Measurements from ENCODE around the gene CBL.
A peak's percentile ranks its signal among the peaks of the same experiment; 100 is the strongest.

The CBL gene

DNA sequence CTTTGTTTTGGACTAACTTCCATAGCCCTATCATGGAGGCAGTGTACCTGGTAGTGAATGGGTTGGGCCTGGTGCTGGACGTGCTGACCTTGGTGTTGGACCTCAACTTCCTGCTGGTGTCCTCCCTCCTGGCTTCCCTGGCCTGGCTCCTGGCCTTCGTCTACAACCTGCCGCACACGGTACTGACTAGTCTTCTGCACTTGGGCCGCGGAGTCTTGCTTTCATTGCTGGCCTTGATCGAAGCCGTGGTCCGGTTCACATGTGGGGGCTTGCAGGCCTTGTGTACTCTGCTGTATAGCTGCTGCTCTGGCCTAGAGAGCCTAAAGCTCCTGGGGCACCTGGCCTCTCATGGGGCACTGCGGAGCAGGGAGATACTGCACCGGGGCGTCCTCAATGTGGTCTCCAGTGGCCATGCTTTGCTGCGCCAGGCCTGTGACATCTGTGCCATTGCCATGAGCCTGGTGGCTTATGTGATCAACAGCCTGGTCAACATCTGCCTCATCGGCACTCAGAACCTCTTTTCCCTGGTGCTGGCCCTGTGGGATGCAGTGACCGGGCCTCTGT lies 129.0 kb downstream of the CBL start:
- no peak for FAIRE-seq

DNA sequence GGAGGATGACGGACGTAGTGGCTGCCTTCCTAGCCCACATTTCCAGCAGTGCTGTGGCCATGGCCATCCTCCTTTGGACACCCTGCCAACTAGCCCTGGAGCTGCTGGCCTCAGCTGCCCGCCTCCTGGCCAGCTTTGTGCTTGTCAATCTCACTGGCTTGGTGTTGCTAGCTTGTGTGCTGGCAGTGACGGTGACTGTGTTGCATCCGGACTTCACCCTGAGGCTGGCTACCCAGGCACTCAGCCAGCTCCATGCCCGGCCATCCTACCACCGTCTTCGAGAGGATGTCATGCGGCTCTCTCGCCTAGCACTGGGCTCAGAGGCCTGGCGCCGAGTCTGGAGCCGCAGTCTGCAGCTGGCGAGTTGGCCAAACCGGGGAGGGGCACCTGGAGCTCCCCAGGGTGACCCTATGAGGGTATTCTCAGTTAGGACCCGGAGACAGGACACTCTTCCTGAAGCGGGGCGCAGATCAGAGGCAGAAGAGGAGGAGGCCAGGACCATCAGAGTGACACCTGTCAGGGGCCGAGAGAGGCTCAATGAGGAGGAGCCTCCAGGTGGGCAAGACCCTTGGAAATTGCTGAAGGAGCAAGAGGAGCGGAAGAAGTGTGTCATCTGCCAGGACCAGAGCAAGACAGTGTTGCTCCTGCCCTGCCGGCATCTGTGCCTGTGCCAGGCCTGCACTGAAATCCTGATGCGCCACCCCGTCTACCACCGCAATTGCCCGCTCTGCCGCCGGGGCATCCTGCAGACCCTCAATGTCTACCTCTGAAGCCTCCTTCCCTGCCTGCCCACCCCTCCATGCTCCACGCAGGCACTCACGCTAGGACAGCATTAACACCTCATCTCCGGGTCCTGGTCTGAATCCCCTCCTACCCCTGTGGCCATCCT lies 129.8 kb downstream of the CBL start:
- no peak for FAIRE-seq

DNA sequence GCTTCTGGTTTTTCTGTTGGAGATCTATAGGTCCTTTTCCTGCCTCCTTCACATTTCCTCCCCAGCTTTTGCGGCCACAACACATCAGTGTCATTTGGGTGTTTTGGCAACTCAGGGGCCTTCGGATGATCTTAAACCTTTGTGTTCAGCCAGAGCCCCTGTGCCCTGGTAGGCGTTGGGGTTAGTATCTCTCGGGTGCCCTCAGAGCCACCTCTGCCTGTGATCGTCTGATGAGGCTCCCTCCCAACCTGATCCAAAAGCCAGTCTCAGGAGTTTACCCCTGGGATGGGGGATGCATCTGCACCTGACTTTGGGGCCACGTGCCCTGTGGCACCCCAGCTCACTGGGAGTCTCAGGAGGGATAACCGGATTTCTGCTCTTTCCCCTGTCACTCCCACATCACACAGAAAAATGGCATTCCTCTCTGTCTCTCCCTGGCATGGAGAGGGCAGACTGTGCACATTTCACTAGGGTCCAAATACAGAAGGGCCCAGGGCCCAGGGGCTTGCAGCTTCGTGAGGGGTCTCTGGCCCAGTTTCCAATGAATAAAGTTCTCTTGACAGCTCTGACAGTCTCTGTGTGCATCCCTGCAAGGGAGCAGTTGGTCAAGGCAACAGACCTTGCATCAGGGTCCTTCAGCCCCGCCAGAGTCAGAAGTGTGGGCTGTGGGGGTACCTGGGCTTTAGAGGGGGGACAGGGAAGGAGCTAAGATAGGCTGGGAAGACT lies 130.8 kb downstream of the CBL start:
- FAIRE-seq: no peak

DNA sequence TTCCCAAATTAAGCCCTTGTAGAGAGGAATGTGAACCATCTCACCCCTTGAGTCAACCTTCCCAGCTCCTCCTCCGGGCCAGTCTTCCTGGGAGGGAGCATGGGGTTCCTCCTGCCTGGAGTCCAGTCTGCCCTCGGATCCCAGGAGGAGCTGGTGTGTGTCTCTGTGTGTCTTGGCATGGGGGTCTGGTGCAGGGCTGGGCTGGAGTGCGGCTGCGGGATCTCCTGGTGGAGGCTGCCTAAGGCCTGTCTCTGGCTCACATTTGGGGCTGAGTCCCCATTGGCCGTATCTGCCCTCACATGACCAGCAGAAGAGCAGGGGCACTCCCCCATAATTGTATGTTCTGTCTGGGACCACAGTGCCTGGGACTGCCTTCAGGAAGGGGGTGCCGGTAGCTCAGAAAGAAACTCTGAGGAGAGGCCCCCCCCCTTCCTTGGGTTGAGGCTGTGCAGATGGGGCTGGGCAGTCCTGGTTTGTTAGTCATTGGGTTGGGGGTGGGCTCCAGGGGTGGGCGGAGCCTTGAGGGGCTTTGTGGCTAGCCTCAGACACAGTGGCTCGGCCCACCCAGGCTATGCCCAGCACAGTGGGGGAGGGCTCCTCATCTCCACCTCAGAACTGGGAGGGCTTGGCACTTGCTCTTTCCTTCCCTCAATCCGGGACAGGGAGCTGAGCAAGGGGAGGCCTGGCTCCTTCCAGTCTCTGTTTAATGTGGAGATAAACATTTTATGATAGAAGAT lies 131.6 kb downstream of the CBL start:
- FAIRE-seq: no peak

DNA sequence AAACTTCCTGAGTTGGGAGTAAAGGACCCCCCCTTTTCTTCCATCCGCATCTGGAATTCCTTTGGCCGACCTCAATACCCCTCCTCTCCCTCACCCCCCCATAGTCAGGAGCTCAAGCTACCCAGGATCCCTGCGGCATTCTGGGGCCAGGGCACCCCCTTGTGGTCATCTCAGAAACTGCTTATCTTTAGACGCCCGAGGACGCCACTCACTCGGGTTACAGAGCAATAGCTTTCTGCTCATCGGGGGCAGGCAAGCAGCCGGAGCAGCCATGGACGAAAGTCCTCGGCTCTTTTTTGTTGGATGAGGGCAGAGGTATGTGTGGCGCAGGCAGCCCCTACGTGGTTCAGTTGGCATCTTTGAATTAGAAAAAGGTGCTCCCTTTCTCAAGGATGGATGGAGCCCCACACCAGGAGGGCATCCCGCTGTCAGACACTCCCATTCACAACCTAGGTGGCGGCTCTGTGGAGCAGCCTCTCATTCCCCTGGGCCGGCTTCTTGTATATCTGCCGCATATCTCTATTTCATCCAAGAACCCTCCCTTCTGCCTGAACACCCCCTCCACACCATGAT lies 132.3 kb downstream of the CBL start:
- peak; percentile 92 for FAIRE-seq

DNA sequence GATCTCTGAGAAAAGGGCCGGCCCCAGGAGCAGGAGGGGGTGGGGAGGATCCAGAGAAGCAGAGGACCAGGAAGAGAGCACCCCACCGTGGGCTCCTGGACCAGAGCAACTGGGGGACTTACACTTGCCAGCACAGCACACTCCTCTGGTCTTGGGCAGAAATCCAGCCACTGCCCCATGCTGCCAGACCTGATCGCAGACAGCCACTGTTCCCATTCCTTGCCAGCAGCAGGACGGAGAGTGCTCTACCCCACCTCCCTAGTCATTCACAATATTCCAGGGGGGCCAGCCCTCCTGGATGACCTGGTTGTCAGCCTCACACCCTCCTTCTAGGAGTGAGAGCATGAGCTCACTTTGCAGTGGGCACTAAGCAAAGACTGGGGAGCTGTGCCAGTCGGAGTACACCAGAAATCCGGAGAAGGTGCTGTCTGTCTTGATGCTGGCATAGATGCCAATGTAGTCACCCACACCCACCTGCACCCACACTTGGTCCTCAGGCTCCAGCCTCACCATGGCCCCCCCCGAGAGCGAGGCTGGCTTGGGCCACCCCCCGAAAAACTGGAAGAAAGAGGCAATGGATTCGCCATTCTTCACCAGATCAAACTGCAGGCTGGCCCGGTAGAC lies 132.9 kb downstream of the CBL start:
- FAIRE-seq: no peak

DNA sequence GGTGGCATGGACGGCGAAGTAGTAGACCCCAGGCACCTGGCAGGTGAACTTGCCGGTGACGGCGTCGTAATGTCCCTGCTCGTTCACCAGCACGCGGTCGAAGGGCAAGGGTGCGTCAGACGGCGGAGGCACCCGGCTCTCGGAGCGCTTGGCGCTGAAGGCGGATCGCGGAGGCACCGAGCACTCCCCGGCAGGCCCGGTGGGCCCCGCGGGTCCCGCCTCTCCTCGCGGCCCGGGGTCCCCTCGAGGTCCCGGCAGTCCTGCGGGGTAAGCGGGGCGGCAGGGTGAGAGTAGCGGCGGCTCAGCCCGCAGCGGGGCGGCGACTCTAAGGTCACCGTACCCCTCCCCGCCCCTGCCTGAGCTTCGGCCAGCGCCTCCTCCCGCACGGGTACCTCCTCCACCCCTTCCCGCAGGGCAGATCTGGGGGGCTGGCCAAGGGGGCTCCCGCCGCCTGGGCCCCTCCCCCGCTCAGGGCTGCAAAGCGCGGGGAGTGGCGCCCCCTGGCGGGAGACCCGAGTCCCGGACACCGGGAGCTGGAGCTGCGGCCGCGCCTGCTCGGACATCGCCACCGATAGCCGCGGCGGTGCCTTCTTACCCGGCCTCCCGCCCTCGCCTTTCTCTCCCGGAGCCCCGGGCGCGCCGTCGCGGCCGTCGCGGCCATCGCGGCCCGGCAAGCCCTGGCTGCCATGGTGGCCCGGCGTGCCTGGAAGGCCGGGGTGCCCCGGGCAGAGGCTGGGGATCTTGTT lies 133.6 kb downstream of the CBL start:
- FAIRE-seq: no peak

DNA sequence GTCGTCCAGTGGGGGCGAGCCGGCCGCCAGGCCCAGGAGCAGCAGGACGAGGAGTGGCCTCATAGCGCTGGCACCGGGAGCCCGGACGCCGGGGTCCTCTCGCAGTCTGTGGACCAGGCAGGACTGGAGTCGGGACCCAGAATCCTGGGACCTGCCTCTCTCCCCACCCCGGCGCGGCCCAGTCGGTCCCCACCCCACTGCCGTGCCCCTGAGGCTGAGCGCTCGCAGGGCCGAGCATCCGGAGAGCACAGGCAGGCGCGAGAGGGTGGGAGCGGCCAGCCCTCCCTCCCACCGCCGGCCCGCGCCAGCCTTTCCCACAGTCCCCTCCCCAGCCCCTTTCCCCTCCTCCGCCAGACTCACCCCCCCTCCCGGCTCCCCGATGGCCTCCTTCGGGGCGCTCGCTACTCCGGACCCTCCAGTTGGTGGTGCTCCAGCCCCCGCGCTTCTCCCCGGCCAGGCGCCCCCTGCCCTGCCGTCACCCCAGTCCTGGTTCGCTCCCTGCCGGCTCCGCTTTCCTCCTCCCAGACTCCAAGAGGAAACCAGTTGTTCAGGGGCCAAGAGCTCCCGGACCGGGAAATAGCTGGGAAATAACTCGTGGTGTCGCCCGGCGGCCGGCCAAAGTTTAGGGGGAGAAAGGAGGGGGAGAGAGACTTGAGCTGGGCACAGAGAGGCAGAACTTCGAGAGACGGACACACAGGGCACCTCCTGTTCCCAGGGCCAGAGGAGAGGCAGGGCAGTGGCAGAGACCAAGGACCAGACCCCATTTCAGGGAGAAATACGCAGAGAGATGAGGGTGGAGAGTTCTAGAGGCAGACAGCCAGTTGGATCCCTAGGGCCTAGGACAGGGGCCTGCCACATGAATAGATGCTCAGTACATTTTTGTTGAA lies 134.4 kb downstream of the CBL start, which contains the start of gene C1QTNF5:
Gene C1QTNF5, minus strand, starts transcription at position 549 of the 887 bp plus-strand sequence. Its CDS starts 486 bp downstream, at position 63.
- FAIRE-seq: no peak

DNA sequence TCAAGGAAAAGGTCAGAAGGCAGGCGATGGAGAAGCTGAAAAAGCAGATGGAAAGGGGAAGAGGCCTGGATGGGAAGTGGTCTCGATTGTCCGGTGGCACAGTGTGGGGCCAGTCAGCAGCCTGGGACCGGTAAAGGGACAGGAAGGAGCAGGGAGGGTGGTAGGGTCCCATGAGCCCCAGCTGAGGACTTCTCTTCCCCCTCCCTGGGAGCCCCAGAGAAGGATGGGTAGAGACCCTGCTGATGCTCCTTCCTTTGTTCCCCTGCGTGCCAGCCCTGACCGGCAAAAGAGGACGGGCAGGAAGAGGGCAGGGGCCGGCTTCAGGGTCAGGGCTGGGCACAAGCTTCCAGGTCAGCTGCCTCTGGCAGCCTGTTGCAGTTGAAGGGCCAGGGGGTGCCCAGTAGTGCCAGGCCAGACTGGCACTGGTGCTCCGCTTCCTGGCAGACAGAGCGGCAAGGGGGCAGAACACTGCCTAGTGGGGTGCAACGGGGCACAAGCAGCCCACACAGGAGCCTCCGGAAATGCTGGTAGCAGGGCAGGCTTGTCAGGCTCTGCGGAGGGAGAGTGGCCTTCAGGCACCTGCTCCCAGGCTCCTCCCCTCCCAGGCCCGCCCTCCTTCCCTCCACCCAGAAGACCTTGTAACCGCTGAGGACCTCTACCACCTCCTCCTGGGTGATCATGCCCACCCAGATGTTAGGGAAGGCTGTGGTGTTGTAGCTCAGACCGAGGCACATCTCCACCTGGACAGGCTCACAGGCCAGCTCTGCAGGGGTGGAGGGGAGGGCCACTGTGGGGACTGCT lies 135.3 kb downstream of the CBL start:
- FAIRE-seq: no peak

DNA sequence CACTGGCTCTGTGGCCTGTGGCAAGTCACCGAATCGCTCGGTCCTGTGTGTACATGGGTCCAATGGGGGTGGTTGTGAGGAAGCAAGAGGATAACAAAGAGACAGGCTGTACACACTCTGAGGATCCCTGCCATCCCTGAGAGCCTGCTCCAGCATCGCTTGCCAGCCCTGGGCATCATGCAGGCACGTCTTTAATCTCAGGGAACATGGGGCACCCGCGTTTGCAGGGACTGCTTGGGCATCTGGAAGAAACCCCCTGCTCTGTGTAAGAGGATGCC lies 135.8 kb downstream of the CBL start:
- FAIRE-seq: no peak

DNA sequence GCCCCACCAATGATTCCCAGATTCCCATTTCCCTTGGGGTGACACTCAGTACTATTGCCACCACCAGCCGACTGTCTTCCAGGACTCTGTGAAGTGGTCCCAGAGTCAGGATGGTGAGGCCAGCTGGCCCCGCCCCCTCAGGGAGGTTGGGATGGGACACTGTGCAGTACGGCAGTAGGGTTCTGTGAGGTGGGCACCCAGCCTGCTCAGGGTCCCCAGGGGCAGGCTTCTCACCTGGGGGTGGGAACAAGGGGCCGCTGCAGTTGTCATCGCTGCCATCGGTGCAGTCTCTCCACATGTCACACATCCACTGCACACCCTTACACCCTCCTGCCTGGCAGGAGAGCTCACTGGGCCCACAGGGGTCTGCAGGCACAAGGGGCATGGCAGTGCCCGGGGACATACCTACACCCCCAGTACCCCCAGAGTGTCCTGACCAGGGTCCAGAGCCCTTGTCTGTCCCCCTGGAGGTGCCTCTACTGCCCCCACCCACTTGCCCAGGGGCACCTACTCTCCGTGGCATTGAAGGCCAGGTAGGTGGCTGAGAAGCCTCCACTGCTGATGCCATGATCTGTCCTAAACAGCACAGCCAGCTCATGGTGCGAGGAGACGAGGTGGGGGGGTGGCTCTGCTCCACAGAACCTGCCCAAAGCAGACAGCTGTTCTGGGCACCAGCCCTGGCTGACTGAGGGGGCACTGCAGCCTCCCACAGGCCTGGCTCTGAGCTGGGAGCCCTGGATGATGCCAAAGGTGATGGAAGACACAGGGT lies 136.4 kb downstream of the CBL start:
- no peak for FAIRE-seq

DNA sequence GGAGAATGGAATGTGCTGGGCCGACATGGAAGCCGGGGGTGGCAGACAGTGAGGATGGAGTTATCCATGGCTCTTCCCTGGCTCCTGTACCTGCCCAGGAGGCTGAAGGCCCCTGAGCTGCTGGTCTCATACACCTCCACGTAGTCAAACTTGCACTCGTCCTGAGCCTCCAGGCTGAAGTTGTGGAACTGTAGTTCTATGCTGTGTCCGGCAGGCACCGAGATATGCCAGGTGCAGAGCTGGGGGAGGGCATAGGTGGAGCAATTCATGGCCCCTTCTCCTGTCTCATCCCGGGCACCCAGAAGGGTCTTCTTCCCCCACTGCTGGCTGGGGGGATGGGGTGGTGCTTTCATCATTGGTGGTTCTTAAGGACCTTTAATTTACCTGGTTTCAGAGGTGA lies 137.6 kb downstream of the CBL start:
- no peak for FAIRE-seq

DNA sequence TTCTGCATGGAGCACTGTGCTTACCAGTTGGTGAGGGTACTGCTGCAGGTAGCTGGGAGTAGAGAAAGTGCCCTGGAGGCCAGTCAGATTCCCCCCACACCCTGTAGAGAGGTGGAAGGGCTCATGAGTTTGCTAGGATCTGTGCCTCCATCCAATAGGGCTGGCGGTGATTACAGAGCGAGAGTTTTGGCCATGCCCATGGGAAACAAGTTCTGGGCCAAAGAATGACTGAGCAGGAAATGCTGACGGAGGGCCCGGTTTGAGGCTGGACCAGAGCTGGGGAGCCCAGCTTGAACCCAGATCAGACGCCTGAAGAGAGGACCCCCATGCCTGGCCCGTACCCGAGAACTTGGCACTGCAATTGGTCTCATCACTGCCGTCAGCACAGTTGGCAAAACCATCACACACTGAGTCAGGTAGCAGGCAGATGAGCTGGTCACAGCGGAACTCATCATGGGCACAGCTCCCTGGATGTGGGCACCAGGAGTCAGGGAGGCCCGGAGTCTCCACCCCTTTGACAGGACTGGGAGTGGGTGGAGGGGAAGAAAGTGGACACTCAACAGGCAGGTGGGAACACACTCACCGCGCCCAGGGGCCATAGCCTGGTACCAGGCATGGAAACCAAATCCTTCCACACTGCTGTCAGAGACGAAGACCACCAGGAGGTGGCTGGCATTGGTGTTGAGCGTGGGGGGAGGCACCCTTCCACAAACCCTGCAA lies 138.3 kb downstream of the CBL start:
- no peak for FAIRE-seq

DNA sequence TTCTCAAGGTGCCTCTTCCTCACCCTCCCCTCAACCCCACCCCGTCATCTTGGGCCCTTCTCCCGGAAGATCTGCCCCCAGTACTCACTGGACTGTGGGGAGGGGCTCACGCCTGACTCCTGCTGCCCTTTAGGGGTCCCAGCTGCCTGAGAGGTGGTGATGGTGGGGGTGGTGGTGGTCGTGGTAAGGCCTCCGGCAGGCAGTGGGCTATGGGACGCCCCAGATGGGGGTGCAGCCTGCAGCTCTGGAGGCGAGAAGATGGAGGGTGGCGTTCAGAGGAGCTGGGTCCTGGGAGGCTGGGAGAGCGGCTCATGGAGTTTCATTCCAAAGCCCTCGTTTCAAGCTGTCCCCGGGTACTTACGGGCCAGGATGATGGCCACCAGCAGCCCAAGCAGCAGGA lies 139.5 kb downstream of the CBL start:
- no peak for FAIRE-seq

DNA sequence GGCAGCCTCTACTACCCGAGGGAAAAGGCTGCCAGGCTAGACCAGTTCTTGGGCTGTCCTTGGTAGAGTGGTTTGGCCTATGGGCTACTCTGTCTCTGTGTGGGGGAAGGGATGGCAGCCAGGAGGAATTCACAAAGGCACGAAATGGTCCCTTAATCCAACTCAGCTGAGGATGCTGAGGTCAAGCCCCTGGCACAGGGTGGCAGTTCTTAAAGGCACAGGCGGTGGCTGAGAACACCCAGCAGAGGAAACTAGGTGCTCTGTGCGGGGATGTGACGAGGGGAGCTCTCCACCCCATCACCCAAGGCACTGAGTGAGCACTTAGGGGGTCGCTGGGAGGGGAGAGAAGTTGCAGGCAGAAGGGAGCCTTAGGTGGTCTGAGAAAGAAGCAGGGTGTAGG lies 140.5 kb downstream of the CBL start, which contains the start of gene MFRP:
Gene MFRP, minus strand, starts transcription at position 101 of the 400 bp plus-strand sequence. CDS start 192 bp downstream, outside the sequence.
- no peak for FAIRE-seq

DNA sequence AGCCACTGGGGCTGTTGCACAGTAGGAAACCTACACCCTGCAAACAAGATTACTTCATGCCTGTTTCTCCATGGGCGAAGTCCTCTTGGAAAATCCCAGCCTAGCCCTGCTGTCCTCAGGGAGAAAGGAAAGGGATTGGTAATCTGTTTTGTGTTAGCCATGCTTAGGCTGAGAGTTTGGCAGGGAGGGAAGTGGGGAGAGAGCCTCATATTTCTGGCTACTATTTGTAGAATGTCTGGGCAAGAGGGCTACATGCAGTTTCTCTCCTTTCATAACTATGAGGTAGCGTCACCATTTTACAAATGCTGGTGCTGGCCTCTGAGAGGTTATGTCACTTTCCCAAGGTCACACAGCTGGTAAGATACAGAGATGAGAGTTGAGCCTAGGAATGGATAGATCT lies 141.1 kb downstream of the CBL start:
- FAIRE-seq: no peak

DNA sequence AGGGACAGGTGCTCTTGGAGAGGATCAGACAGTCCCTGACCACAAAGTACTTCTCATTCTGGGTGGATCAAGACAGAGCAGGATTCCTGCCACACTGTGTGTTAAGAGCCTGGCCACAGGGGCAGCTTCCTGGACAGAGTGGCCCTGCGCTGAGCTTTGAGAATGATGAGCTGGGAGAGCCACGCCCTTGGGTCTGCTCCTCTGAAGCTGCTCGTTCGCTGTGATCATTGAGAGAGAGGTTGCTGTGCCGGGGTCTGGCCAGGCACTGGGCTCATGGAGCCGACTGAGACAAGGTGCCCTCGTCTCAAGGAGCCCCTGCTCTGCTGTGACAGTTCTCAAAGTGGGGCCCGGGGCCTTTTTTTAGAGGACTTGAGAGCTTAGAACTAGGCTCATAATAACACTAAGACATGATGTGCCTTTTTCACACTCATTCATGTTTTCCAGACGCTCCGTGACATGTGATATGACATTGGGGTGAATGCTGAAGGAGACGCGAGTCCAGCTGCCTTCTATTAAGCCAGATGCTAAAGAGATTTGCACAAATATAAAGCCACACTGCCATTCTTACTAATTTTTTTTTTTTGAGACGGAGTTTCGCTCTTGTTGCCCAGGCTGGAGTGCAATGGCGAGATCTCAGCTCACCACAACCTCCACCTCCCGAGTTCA lies 141.9 kb downstream of the CBL start:
- no peak for FAIRE-seq

DNA sequence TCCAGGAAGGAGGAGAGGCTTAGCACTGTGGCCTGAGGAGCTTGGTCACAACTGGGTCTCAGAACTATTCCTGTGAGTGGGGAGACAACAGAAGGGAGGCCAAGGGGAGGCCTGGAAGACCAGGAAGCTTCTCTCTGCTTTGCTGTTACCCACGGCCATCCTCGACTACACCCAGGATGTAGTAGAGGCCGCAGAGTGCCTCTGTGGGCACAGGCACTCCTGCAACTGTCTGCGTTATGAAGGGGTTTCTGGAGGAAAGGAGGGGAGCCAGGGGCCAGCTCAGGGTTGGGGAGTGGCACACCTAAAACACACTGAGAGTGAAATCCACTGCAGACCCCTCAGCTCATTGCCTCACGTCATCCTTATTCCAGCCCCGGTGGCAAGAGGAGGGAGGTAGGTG lies 144.2 kb downstream of the CBL start:
- no peak for FAIRE-seq

Data from G401.6 (cell line).